ENCODE data around the gene PUM2.
"Not testable (repeated sequence)": the region's sequence is repeated elsewhere in the genome, so short reads cannot be mapped to it uniquely, and the experiment has no call there.

PUM2 gene

GRCh38 chr2:20288642-20289340 lies 61.9 kb downstream of the PUM2 start:
- H3K4me3 Mint-ChIP-seq: no peak overlapping the region
- peaks cover 0 to 13% of the 10 kb centered on the region in 2 donors for H3K4me1 Mint-ChIP-seq (ENCODE audit: low read depth in 2 of 2)
- DNase-seq: no peak
- no peak overlapping the region for H3K27ac Mint-ChIP-seq
- no peak for ATAC-seq (replicated peaks)
- no peaks in the 10 kb centered on the region for H3K27me3 Mint-ChIP-seq
- no peaks in the 10 kb centered on the region for H3K9me3 Mint-ChIP-seq
- H3K36me3 Mint-ChIP-seq (ENCODE audit: insufficient read depth): peaks cover 37% of the 10 kb centered on the region

DNA sequence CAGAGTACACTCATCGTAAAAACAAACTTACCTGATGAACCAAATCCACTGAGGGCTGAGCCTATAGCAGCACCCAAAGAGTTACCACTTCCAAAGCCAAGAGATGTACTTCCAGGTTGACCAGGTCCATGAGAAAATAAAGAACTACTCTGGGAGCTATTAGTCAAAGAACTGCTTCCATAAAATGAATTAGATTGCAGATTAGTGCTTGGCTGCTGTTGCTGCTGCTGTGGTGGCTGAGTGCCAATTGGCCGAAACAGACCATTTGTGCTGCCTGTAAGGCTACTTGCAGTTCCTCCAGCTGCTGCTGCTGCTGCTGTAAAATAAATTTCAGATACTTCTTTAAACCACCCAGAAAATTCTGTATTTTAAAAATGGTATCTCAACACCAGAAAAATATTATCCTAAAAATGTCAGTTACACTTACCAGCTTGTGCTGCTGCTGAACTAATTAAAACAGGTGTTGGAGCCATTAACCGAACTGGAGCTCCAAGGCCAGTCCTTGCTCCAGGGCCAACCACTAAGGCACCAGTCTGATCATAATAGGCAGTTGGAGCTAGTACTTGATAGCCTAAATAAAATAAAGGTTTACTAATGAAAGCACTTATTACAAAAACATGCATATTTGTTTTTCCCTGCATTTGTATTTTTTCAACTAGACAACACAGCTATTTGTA lies 67.6 kb downstream of the PUM2 start:
- peaks cover 58% of the 10 kb centered on the region for H3K36me3 Mint-ChIP-seq (ENCODE audit: insufficient read depth)
- no peak overlapping the region for H3K4me3 Mint-ChIP-seq
- no peak overlapping the region for H3K27ac Mint-ChIP-seq
- DNase-seq (no peak), ATAC-seq (replicated peaks) (no peak)
- H3K4me1 Mint-ChIP-seq (ENCODE audit: low read depth in 2 of 2): peaks cover 3 to 14% of the 10 kb centered on the region in 2 donors
- H3K27me3 Mint-ChIP-seq: no peaks in the 10 kb centered on the region
- no peaks in the 10 kb centered on the region for H3K9me3 Mint-ChIP-seq

GRCh38 chr2:20281876-20282275 lies 68.8 kb downstream of the PUM2 start:
- no peaks in the 10 kb centered on the region for H3K27me3 Mint-ChIP-seq
- DNase-seq: no peak
- no peak for ATAC-seq (replicated peaks)
- no peak overlapping the region for H3K4me3 Mint-ChIP-seq
- peaks cover 60% of the 10 kb centered on the region for H3K36me3 Mint-ChIP-seq (ENCODE audit: insufficient read depth)
- H3K9me3 Mint-ChIP-seq: no peaks in the 10 kb centered on the region
- peaks cover 3 to 20% of the 10 kb centered on the region in 2 donors for H3K4me1 Mint-ChIP-seq (ENCODE audit: low read depth in 2 of 2)
- no peak overlapping the region for H3K27ac Mint-ChIP-seq

DNA sequence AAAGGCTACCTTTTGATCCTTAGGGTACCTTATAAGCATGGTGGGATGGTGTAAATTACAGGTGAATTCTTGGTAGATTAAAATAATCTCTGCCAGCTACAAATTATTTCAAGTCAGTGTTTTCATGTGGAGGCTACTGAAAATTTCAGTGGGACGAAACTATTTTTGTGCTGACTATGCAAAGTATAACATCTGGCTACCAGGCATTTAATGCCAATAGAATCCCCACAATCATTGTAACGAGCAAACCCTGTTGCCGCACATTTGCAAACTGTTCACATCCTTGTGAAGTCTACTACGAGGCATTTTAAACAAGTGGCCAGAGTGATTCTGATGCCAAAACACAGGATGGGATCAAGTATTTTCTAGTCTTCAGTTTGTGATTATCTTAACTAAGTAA lies 77.6 kb downstream of the PUM2 start:
- Mint-ChIP-seq H3K9me3 (no peaks in the 10 kb centered on the region), H3K4me1 (ENCODE audit: low read depth in 2 of 2) (peaks cover 4 to 18% of the 10 kb centered on the region in 2 donors), H3K36me3 (ENCODE audit: insufficient read depth) (peaks cover 19% of the 10 kb centered on the region), H3K4me3 (no peak overlapping the region), H3K27ac (no peak overlapping the region), H3K27me3 (no peaks in the 10 kb centered on the region)
- no peak for DNase-seq
- ATAC-seq (replicated peaks): no peak

DNA sequence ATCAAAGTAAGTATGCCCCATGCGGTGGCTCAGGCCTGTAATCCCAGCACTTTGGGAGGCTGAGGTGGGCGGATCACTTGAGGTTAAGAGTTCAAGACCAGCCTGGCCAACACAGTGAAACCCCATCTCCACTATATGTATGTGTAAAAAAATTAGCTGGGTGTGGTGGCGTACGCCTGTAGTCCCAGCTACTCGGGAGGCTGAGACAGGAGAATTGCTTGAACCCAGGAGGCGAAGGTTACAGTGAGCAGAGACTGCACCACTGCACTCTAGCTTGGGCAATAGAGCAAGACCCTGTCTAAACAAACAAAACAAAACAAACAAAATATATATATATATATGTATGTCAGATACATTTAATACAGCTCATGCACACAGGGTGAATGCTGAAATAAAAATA lies 82.3 kb downstream of the PUM2 start:
- not testable (repeated sequence) for DNase-seq; H3K4me3 Mint-ChIP-seq; ATAC-seq (replicated peaks); H3K9me3 Mint-ChIP-seq; H3K27ac Mint-ChIP-seq; H3K27me3 Mint-ChIP-seq
- Mint-ChIP-seq H3K4me1 (ENCODE audit: low read depth in 2 of 2) (peaks cover 5 to 15% of the 10 kb centered on the region in 2 donors), H3K36me3 (ENCODE audit: insufficient read depth) (peaks cover 31% of the 10 kb centered on the region)

DNA sequence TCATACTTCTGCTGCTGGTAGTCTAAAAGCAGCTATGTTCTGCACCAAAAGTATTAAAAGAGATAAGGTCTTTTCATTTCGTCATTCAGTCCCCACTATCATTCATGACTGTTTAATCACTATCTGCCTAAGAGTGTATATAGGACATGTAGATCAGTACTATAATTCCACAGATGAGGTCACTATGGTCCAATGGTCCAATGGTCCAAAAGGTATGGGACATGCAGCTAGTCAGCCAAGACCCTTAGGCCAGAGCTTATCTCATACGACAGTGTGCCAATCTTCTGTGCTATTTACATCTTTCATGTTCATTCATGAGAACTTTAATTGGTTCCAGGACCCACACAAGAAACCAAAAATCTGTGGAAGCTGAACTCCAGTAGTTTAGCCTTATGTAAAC lies 83.1 kb downstream of the PUM2 start:
- DNase-seq (no peak), ATAC-seq (replicated peaks) (no peak)
- Mint-ChIP-seq H3K9me3 (no peaks in the 10 kb centered on the region), H3K4me1 (ENCODE audit: low read depth in 2 of 2) (peaks cover 5 to 15% of the 10 kb centered on the region in 2 donors), H3K4me3 (no peak overlapping the region), H3K27ac (peak overlapping the region; percentile 31 to 67), H3K27me3 (no peaks in the 10 kb centered on the region), H3K36me3 (ENCODE audit: insufficient read depth) (peaks cover 39% of the 10 kb centered on the region)

DNA sequence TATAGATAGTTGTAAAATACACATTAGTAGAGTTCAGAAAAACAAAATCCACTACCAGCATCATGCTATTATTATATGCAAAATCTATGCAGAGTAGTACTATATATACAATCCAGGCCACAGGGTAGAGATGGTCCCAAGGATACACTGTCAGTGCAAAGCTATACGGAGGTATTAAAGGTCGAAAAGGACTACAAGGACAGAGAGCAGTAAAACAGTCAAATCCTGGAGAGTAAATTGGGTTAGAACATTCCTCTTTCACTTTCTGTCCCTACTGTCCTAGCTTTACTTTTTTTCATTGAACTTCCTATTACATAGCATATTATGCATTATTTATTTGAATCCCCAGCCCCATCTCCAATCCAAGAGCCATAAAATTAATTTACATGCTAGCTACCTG lies 86.0 kb downstream of the PUM2 start:
- H3K4me3 Mint-ChIP-seq: no peak overlapping the region
- no peaks in the 10 kb centered on the region for H3K27me3 Mint-ChIP-seq
- H3K9me3 Mint-ChIP-seq: no peaks in the 10 kb centered on the region
- no peak for ATAC-seq (replicated peaks)
- peaks cover 3 to 7% of the 10 kb centered on the region in 2 donors for H3K4me1 Mint-ChIP-seq (ENCODE audit: low read depth in 2 of 2)
- H3K27ac Mint-ChIP-seq: no peak overlapping the region
- H3K36me3 Mint-ChIP-seq (ENCODE audit: insufficient read depth): peaks cover 47% of the 10 kb centered on the region
- DNase-seq: no peak

- Mint-ChIP-seq H3K4me1 (ENCODE audit: low read depth in 2 of 2) (no peaks in the 10 kb centered on the region), H3K27ac (no peak overlapping the region), H3K4me3 (no peak overlapping the region), H3K9me3 (no peaks in the 10 kb centered on the region), H3K36me3 (ENCODE audit: insufficient read depth) (peaks cover 73% of the 10 kb centered on the region), H3K27me3 (no peaks in the 10 kb centered on the region)
- DNase-seq (no peak), ATAC-seq (replicated peaks) (no peak)
These were observed 93.2 kb downstream of the PUM2 start for GRCh38 chr2:20257411-20257810.

DNA sequence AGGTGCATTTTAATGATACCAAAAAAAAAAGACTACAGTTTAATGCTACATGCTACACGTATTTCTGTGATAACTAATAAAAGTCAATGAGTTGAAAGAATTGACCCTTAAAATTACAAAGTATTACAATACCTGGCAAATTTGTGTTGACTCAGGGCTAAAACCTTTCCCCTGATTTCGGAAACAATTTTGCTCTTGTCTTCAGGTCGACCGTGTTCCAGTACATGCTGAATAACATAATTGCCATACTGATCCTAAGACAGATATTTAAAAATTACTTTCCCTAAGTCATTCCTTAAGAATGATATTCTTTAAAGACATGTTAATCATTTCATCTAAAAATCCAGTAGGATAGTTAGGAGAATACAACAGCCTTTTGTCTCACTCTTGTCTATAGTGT lies 95.9 kb downstream of the PUM2 start:
- Mint-ChIP-seq H3K4me3 (no peak overlapping the region), H3K9me3 (no peaks in the 10 kb centered on the region), H3K27ac (peak overlapping the region in 1 of 2 donors; percentile 92), H3K4me1 (ENCODE audit: low read depth in 2 of 2) (no peaks in the 10 kb centered on the region), H3K36me3 (ENCODE audit: insufficient read depth) (peaks cover 76% of the 10 kb centered on the region), H3K27me3 (no peaks in the 10 kb centered on the region)
- DNase-seq (no peak), ATAC-seq (replicated peaks) (no peak)

DNA sequence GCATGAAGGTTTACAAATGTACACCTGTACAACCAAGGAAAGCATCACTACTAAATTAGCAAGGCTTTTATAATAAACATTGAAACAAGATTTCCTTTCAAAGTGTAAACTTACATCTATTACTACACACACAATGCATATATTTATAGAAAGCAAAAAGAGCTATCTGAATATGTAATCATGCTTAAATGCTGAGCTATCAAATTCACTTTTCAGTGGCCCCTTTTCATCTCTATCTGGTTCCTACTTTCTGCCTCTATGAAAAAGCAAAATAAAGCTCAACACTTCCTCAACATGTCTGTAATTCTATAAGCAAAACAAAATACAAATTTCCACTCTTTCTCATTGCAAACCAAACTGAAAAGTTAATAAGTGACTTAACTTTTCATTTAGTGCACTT lies 100.2 kb downstream of the PUM2 start:
- H3K36me3 Mint-ChIP-seq (ENCODE audit: insufficient read depth): peaks cover 56% of the 10 kb centered on the region
- ATAC-seq (replicated peaks) (no peak), DNase-seq (no peak)
- no peaks in the 10 kb centered on the region for H3K4me1 Mint-ChIP-seq (ENCODE audit: low read depth in 2 of 2)
- no peaks in the 10 kb centered on the region for H3K9me3 Mint-ChIP-seq
- no peaks in the 10 kb centered on the region for H3K27me3 Mint-ChIP-seq
- H3K4me3 Mint-ChIP-seq: no peak overlapping the region
- H3K27ac Mint-ChIP-seq: no peak overlapping the region

DNA sequence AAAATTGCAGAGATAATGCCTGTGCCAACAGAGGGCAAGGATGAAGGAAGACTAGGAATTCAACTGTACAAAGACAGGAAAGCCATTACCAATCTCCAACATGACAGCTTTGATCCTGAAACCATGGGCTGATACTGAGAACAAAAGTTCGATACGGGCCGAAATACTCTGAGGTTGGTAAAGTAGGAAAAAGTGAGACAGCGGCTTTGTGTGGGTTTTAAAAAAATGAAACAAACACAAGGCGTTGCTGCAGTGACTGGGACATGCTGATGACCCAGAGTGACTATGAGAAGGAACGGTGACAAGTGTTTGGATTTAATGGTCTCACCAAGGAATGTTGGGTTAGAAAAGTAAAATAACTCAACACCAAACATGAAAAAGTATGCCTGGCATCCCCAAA lies 101.5 kb downstream of the PUM2 start:
- peaks cover 0 to 1% of the 10 kb centered on the region in 2 donors for H3K4me1 Mint-ChIP-seq (ENCODE audit: low read depth in 2 of 2)
- H3K36me3 Mint-ChIP-seq (ENCODE audit: insufficient read depth): peaks cover 46% of the 10 kb centered on the region
- no peaks in the 10 kb centered on the region for H3K9me3 Mint-ChIP-seq
- H3K27ac Mint-ChIP-seq: no peak overlapping the region
- ATAC-seq (replicated peaks): no peak
- no peaks in the 10 kb centered on the region for H3K27me3 Mint-ChIP-seq
- no peak for DNase-seq
- no peak overlapping the region for H3K4me3 Mint-ChIP-seq

DNA sequence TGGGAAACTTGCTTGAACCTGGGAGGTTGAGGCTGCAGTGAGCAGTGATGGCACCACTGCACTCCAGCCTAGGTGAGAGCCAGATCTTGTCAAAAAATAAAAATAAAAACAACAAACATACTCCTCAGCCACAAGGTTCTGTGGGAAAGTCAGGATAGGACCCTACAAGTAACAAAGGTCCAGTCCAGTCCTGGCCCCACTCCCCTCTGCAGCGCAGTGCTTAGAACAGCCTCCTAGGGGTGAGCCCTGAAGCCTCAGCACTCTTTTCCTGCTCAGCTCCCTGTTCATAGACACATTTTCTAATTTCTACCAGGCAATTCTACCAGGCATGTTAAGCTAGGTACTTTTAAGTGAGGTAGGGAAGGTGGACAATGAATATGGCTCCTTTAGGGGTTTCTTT lies 103.6 kb downstream of the PUM2 start:
- H3K27me3 Mint-ChIP-seq: no peaks in the 10 kb centered on the region
- peak overlapping the region in 1 of 2 donors; percentile 35 for H3K27ac Mint-ChIP-seq
- ATAC-seq (replicated peaks) (no peak), DNase-seq (no peak)
- no peaks in the 10 kb centered on the region for H3K9me3 Mint-ChIP-seq
- H3K36me3 Mint-ChIP-seq (ENCODE audit: insufficient read depth): peaks cover 25% of the 10 kb centered on the region
- H3K4me1 Mint-ChIP-seq (ENCODE audit: low read depth in 2 of 2): peaks cover under 1 to 14% of the 10 kb centered on the region in 2 donors
- H3K4me3 Mint-ChIP-seq: no peak overlapping the region

- not testable (repeated sequence) for H3K9me3 Mint-ChIP-seq, H3K4me3 Mint-ChIP-seq
These were observed 107.0 kb downstream of the PUM2 start for GRCh38 chr2:20243637-20244036.

GRCh38 chr2:20242727-20243377 lies 107.8 kb downstream of the PUM2 start:
- H3K27ac Mint-ChIP-seq: no peak overlapping the region
- H3K27me3 Mint-ChIP-seq: peaks cover 6% of the 10 kb centered on the region in 2 donors
- DNase-seq: no peak
- no peaks in the 10 kb centered on the region for H3K9me3 Mint-ChIP-seq
- ATAC-seq (replicated peaks): no peak
- H3K4me1 Mint-ChIP-seq (ENCODE audit: low read depth in 2 of 2): peaks cover 4 to 22% of the 10 kb centered on the region in 2 donors
- no peak overlapping the region for H3K4me3 Mint-ChIP-seq
- H3K36me3 Mint-ChIP-seq (ENCODE audit: insufficient read depth): peaks cover 7% of the 10 kb centered on the region

More at GRCh38 chr2:20243637-20244036, 107.0 kb downstream of the PUM2 start:
- not testable (repeated sequence) for H3K36me3 Mint-ChIP-seq (ENCODE audit: insufficient read depth); H3K27me3 Mint-ChIP-seq; DNase-seq; H3K27ac Mint-ChIP-seq; ATAC-seq (replicated peaks)
- H3K4me1 Mint-ChIP-seq (ENCODE audit: low read depth in 2 of 2): peaks cover 4 to 22% of the 10 kb centered on the region in 2 donors

All from effector memory CD8-positive, alpha-beta T cell (primary cell).